KMS-11 (cell line): Measurements from ENCODE around the gene SLC26A2.

ENCODE experiments used
- H2AFZ ChIP-seq: fragments of 200-600 bp; sonication (generic); 2 replicates; pipeline ENCODE4 v1.6.1; 2016; ENCODE audit warnings: antibody characterized with exemption, mixed run types, low read depth
- H3K27ac ChIP-seq: fragments of 200-600 bp; sonication (generic); 2 replicates; pipeline ENCODE4 v1.6.1; 2016; ENCODE audit warnings: mild to moderate bottlenecking, mixed run types
- H3K27me3 ChIP-seq: fragments of 200-600 bp; sonication (generic); 2 replicates; pipeline ENCODE4 v1.6.1; 2017; ENCODE audit warnings: mild to moderate bottlenecking, low read depth, mixed run types, moderate library complexity; ENCODE audit not compliant: insufficient read depth
- H3K36me3 ChIP-seq: fragments of 200-600 bp; sonication (generic); 2 replicates; pipeline ENCODE4 v1.6.1; 2017; ENCODE audit warnings: mild to moderate bottlenecking, mixed run types; ENCODE audit not compliant: insufficient read depth
- H3K4me1 ChIP-seq: fragments of 200-600 bp; sonication (generic); 2 replicates; pipeline ENCODE4 v1.6.1; 2016; ENCODE audit warnings: mild to moderate bottlenecking, low read depth, mixed run types; ENCODE audit not compliant: poor library complexity, severe bottlenecking
- H3K4me2 ChIP-seq: fragments of 200-600 bp; sonication (generic); 2 replicates; pipeline ENCODE4 v1.7.0; 2016; ENCODE audit warnings: mild to moderate bottlenecking, mixed run types
- H3K4me3 ChIP-seq: fragments of 200-600 bp; sonication (generic); IDR thresholded peaks from 2 replicates; pipeline ENCODE4 v1.6.1; 2017; ENCODE audit warnings: low read depth, low read length, mixed read lengths; ENCODE audit not compliant: insufficient read depth
- H3K79me2 ChIP-seq: fragments of 200-600 bp; sonication (generic); 2 replicates; pipeline ENCODE4 v1.6.1; 2016; ENCODE audit warnings: low read depth, mixed run types; ENCODE audit not compliant: insufficient read depth
- H3K9ac ChIP-seq: fragments of 200-600 bp; sonication (generic); 2 replicates; pipeline ENCODE4 v1.6.1; 2016; ENCODE audit warnings: mild to moderate bottlenecking, mixed run types
- H4K20me1 ChIP-seq: fragments of 200-600 bp; sonication (generic); 2 replicates; pipeline ENCODE4 v1.6.1; 2016; ENCODE audit warnings: mild to moderate bottlenecking, mixed run types; ENCODE audit not compliant: insufficient read depth
- CTCF ChIP-seq: fragments of 200-600 bp; sonication (generic); conservative IDR thresholded peaks from 2 replicates; pipeline ENCODE4 v1.6.1; 2017; ENCODE audit warnings: low read depth, mild to moderate bottlenecking, antibody characterized with exemption, low read length, moderate library complexity, mixed read lengths

Gene SLC26A2

GRCh38 chr5:149969181-149969930 is 8.8 kb downstream of the SLC26A2 start:
- H3K27me3 ChIP-seq: no peaks in the 10 kb centered on the region
- no peak overlapping the region for H3K9ac ChIP-seq
- no peak overlapping the region for H3K4me3 ChIP-seq
- H4K20me1 ChIP-seq: no peaks in the 10 kb centered on the region
- no peaks in the 10 kb centered on the region for H3K79me2 ChIP-seq
- no peak overlapping the region for H3K4me2 ChIP-seq
- no peak for TF ChIP-seq CTCF
- H3K36me3 ChIP-seq: no peaks in the 10 kb centered on the region
- H3K4me1 ChIP-seq: no peaks in the 10 kb centered on the region
- no peak overlapping the region for H2AFZ ChIP-seq
- H3K27ac ChIP-seq: no peak overlapping the region

GRCh38 chr5:149975409-149975808 is 14.9 kb downstream of the SLC26A2 start:
- Histone ChIP-seq H3K4me3 (no peak overlapping the region), H3K4me1 (no peaks in the 10 kb centered on the region), H2AFZ (no peak overlapping the region), H3K27ac (no peak overlapping the region), H4K20me1 (no peaks in the 10 kb centered on the region), H3K36me3 (no peaks in the 10 kb centered on the region), H3K4me2 (no peak overlapping the region), H3K27me3 (no peaks in the 10 kb centered on the region), H3K79me2 (no peaks in the 10 kb centered on the region), H3K9ac (no peak overlapping the region)
- no peak for TF ChIP-seq CTCF

- Histone ChIP-seq H3K4me3 (no peak overlapping the region), H3K27ac (no peak overlapping the region), H3K4me1 (no peaks in the 10 kb centered on the region), H3K4me2 (no peak overlapping the region), H3K9ac (no peak overlapping the region), H3K79me2 (no peaks in the 10 kb centered on the region), H3K27me3 (no peaks in the 10 kb centered on the region), H3K36me3 (no peaks in the 10 kb centered on the region), H2AFZ (no peak overlapping the region), H4K20me1 (no peaks in the 10 kb centered on the region)
- no peak for TF ChIP-seq CTCF
Measured at GRCh38 chr5:149979896-149980295, 19.3 kb downstream of the SLC26A2 start.

- H3K9ac ChIP-seq: no peak overlapping the region
- H3K4me3 ChIP-seq: no peak overlapping the region
- H3K4me2 ChIP-seq: no peak overlapping the region
- H3K36me3 ChIP-seq: no peaks in the 10 kb centered on the region
- H3K27me3 ChIP-seq: no peaks in the 10 kb centered on the region
- H3K4me1 ChIP-seq: no peaks in the 10 kb centered on the region
- H4K20me1 ChIP-seq: no peaks in the 10 kb centered on the region
- no peak for TF ChIP-seq CTCF
- no peaks in the 10 kb centered on the region for H3K79me2 ChIP-seq
- H2AFZ ChIP-seq: no peak overlapping the region
- H3K27ac ChIP-seq: no peak overlapping the region
Measured at GRCh38 chr5:149981206-149981605, 20.6 kb downstream of the SLC26A2 start.
